GM18499 (cell line): ENCODE data around the gene RHO.
"Not testable (repeated sequence)": the region's sequence is repeated elsewhere in the genome, so short reads cannot be mapped to it uniquely, and the experiment has no call there.

Experiments
- ATAC-seq: cut with Tn5 transposase; IDR thresholded peaks from one replicate; pipeline ENCODE4 v1.9.1; 2021; ENCODE audit warnings: moderate number of reproducible peaks; ENCODE audit not compliant: insufficient read depth, unreplicated experiment

Gene RHO

DNA sequence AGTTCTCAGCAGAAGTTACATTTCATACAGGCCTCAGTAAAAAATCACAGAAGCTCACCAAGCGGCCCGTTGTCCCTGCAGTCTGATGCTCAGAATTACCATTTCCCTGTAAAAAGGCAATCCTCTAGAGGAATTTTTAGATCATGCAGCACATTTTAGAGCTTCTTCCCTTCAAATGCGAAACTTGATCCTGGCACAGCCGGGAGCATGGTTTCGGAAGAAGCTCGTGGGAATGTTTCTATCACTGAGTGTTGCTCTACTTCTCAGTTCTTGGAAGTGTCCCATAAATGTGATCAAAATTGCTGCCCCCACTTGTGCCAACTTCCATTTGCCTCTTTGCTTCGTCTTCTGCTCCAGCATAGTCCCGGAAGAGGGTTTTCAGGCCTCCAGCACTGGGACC, 10.8 kb downstream of the RHO start:
- no peak for ATAC-seq

DNA sequence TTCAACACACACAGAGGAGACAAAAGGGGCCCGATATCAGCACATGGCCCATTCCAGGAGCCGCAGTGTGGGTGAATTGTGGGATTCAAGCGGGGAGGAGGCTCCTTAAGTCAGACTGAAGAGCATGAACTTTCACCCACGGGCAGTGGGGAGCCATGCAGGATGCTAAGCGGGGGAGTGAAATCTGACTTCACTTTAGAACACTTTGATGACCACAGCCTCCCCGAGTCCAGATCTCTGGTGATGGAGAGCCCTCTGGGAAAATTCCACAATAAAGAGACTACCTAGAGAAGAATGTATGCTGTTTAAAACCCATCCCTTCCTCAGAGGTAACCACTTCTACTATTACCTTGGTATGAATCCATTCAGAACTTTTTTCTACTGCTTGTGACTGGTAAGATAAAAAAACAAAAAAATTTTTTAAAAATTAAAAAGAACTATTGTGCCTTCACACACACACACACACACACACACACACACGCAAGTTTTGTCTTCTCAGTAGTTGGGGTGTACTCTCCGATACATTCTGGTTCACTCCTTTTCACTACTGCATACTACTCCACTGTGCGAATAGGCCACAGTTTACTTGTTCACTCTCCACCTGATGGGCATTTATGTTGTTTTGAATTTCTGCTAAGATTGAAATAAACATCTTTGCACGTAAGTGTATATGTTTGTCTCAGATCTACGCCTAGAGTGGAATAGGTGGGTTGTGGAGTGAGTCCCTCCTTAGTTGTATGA, 12.5 kb downstream of the RHO start:
- no peak for ATAC-seq

- ATAC-seq, result no peak
Measured at GRCh38 chr3:129542747-129543146, 14.3 kb downstream of the RHO start.

DNA sequence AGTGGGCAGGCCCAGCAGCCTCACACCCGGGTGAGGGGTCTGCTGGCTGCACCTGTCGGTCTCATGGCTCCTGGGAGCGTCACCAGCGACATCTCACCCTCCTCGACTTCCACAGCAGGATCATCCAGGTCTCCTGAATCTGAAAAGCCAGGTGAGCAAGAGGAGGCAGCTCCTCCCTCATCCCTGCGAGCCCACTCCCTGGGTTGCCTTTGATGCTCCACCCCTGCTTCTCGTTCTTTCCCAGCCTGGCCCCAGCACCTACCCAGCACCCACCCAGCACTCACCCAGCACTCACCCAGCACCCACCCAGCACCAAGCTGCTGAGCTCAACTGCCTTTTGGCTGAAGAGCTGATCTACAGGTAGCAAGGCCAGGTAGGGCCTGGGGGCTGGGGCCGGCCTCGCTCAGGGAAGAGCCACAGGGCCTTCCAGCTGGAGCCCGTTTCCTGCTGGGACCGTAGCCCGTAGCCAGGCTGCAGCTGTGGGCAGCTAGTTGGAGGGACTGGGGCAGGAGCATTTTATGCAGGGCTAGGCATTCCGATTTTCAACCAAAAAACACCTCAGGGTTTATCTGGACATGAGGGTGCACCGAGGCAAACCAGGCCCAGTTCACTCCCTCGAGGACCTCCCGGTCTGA, 14.8 kb downstream of the RHO start, which contains the start of gene H1-8:
TSS of gene H1-8 (plus strand) at position 20 of the 635 bp plus-strand sequence. CDS start at position 64, 44 bp downstream.
- no peak for ATAC-seq

GRCh38 chr3:129543999-129544398, 15.6 kb downstream of the RHO start:
- no peak for ATAC-seq

GRCh38 chr3:129545951-129546350, 17.5 kb downstream of the RHO start:
- not testable (repeated sequence) for ATAC-seq

DNA sequence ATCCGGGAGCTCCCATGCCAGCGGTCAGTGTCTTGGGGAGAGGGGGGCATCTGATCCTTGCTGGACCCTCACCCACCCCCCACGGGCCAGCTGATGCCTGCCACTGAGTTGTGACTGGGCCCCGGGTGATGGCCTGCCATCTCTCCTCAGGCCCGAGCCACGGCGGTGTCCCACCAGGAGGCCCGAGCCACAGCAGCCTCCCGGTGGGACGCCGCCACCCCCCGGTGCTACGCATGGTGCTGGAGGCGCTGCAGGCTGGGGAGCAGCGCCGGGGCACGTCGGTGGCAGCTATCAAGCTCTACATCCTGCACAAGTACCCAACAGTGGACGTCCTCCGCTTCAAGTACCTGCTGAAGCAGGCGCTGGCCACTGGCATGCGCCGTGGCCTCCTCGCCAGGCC, 18.8 kb downstream of the RHO start:
- ATAC-seq, result no peak

DNA sequence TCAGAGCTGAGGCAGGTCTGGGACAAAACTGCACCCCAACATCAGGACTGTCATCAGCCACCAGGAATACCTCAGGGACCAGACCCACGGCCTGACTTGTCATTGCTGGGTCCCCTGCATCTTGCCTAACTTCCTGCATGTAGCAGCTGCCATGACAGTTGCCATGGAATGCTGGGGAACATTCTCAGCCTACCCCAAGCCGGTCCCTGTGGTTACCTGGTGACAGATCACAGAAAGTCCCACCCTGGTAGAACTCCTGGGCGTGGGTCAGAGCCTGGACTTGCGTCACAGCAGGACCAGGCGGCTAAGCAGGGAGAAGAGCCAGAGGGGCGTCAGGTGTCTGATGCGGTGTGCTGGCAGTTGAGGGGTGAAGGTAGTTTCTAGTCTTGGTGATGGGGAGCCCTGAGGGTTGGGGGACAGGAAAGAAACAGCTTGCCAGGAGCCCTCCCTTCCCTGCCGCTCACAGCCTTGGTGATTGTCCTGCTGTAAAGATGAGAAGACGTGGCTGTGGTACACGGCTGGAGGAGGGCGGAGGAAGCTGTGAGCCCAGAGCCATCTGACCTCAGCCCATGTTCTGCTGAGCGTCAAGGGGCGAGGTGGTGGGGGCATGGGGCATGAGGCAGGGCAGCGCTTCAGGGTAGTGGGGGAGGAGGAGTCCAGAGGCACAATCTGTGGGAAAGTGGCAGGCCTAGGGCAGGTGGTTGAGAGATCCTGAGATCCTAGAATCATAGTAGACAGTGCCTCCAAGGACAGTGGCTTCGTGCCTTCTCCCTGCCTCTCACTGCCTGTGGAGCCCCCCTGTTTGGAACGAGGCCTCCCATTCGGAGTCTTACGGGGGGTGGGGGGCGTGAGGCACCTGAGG, 19.9 kb downstream of the RHO start:
- ATAC-seq, result no peak

DNA sequence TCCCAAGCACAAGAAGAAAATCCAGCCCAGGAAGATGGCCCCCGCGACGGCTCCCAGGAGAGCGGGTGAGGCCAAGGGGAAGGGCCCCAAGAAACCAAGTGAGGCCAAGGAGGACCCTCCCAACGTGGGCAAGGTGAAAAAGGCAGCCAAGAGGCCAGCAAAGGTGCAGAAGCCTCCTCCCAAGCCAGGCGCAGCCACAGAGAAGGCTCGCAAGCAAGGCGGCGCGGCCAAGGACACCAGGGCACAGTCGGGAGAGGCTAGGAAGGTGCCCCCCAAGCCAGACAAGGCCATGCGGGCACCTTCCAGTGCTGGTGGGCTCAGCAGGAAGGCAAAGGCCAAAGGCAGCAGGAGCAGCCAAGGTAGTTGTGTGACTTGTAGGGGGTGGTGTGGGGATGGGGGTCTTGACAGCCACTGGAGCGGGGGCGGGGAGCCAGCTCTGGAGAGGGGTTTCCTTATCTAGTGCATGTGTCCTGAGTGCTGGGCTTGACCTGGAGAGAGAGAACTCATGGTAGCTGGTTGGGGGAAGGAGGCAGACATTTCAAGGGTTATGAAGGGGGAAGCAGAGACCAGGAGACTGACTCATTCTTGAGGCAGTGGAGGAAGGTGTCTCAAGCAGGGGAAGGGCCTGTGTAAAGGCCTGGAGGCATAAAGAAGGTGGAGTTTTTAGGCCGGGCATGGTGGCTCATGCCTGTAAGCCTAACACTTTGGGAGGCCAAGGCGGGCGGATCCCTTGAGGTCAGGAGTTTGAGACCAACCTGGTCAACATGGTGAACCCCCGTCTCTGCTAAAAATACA, 20.8 kb downstream of the RHO start:
- ATAC-seq, result no peak

- no peak for ATAC-seq
Measured at GRCh38 chr3:129549805-129550204, 21.4 kb downstream of the RHO start.

DNA sequence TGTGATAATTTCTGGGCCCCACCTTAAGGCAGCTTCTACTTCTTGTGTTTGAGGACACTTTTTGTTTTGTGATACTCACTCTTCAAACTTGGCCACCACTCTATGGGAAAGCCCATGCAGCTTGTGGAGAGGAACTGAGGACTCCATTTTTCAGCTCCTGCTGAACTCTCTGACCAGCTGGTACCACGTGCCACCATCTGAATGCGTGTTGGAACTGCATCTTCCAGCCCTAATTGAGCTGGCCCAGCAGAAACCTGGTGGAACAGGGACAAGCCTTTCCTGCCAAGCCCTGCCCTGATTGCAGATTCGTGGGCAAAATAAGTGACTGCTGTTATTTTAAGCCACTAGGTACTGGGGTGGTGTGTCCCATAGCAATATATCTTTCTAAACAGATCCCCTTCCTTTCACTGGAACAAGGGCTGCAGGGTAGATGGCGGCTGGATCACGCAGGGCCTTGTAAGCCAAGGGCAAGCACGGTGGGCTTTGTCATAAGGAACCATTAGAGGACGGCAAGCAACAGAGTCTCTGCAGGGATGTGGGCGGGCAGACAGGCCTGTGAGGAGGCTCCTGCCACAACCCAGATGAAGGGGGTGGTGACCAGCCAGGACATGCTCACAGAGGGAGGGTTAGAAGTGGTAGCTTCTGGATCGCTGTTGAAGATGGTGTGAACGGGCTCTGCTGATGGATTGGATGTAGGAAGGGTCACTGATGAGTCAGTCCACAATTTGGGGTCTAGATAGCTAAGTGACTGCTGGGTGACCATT, 24.0 kb downstream of the RHO start:
- no peak for ATAC-seq

DNA sequence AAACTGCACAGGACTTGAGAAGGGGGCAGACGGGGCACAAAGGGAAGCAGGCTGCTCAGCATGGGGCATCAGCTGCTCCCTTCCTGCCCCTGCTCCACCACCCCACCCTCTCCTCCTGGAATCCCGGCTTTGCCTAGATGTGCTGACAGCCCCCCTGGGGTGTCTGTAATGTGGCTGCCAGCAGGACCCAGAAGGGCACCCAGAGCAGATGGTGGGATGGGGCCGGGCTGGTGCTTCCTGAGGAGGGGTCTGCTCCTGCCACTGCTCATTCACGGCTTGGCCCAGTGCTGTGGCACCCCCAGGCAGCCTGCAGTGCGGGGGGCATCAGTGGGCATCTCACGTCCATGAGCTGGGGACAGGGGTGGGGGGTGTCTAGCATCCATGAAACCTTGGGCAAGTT, 24.7 kb downstream of the RHO start:
- ATAC-seq, result no peak

DNA sequence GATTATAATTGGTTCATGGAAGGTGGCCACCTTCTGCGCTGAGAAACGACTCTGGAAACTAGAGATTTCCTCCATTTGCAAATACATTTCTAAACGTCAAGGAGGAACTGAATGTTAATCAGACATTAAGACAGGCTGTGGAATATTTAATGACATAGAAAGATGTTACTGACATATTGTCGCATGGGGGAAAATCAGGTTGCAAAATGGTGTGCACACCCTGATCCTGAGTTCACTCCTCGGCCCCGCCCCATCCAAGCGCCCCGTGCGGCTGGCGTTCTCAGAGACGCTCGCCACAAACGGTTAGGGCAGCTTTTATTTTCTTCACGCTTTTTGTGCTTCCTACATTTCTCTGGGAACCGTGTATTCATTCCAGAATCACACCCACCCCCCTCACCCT, 25.3 kb downstream of the RHO start:
- ATAC-seq, result no peak

DNA sequence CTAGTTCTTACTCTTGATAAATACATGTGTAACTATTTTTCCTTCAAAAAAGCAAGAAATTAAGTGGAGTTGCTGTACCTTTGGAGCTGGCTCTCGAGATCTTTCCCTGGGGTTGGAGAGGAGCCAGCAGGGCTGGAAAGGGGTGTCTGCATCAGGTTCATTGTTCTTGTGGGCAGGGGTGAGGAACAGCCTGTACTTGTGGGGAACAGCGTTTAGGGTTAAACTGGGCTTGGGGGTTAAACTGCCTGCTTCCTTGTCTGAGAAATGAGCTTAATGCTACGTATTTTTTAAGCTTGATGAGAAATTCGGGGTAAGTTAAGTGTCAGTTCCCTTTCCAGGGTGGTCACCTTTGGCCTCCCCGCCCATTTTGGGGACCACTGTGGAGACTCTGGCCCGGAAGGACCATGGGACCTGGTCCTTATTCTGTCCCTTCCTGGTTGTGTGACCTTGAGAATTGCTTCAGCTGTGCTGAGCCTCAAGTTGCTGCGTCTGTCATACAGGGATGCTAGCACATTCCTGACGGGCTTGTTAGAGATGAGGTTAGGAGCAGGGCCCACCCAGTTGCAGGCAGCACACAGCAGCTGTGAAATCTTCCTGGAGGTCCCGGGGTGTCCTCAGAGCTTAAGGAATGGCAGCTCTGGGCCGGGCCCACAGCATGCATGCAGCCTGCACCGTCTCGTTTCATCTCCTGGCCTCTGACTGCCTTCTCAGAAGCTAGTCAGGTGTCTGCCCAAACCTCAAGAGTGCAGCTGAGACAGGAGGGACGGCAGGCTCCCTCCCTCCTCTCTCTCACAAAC, 26.1 kb downstream of the RHO start:
- ATAC-seq, result no peak

DNA sequence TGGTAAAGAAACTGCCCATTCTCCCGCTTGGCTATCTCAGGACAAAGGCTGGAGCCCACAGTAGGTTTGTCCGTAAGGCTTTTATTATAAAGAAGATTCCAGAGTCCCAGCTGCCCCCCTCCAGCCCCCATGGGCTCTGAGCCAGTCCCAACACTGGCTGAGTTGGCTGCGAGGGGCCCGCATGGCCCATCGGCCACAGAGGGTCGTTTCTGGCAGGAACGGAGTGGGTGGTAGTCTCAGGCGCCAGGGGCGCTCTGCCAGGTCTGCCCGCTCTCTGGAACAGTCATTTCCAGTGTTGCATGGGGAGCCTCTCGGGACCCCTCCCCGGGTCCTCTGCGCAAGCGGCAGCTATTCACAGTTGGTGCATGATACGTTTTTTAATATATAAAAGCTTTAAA, 26.7 kb downstream of the RHO start:
- ATAC-seq, result no peak

GRCh38 chr3:129555616-129556357, 27.3 kb downstream of the RHO start:
- ATAC-seq, result no peak

- no peak for ATAC-seq
Measured at GRCh38 chr3:129556358-129556695, 27.9 kb downstream of the RHO start.

DNA sequence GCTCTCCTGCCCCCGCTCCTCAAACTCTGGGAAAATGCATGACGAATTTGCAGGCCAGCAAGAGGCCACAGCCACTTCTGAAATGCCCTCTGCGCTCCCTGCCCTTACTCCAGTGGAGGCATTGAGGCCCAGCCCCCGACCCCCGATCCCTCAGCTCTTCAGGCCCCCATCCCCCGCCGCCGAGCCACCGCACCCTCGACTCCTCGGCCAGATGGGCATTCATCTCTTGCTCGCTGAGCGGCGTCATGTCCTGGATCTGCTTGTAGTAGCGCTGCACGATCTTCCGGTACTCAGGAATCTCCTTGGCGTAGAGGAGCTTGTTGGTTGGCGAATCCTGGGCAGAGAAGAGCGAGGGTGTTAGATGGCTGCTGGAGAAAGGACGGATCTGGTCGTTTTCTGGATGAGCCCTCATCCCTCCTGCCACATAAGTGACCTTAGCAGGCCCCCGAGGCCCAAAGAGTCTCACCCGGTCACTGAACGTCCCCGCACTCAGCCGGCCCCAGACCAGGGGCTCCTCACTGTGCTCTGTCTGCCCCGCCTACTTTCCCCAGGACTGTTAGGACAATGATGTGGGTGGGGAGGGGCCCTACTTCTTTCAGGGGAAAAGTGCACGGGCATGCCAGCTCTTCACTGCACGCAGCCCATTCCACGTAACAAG, 28.6 kb downstream of the RHO start:
- ATAC-seq, result no peak
